HG03196 (cell line): ENCODE data around the gene SNX3.

Experiments used
- ATAC-seq: cut with Tn5 transposase; IDR thresholded peaks from one replicate; pipeline ENCODE4 v1.9.1; 2021; ENCODE audit not compliant: unreplicated experiment

SNX3 gene

DNA sequence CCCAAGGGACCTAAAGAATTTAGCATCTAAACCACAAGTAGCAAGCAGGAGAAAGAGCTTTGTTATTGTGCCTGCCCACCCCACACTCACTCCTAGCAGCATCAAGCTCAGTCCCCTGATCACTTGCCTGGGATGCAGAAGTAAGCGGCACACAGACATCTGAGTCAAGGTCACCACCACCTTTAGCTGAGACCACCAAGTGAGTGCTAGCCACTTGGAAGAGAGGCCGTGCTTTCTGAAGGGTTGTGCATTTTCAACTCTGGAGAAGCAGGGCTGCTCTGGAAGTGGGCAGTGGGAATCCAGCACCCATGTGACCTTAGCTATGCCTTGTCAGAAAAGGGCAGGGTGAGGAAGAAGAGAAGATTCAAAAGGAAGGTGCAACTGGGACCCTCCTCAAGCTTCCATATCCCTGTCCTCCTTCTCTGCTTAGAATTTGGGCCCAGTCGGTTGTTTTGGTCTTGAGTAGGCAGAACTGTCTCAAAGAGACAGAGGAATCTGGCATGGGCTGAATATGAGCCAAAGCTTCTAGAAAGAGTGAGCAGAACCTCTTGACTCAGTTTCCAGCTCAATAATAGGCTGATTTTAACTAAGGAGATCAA is 88.8 kb downstream of the SNX3 start:
- no peak for ATAC-seq

DNA sequence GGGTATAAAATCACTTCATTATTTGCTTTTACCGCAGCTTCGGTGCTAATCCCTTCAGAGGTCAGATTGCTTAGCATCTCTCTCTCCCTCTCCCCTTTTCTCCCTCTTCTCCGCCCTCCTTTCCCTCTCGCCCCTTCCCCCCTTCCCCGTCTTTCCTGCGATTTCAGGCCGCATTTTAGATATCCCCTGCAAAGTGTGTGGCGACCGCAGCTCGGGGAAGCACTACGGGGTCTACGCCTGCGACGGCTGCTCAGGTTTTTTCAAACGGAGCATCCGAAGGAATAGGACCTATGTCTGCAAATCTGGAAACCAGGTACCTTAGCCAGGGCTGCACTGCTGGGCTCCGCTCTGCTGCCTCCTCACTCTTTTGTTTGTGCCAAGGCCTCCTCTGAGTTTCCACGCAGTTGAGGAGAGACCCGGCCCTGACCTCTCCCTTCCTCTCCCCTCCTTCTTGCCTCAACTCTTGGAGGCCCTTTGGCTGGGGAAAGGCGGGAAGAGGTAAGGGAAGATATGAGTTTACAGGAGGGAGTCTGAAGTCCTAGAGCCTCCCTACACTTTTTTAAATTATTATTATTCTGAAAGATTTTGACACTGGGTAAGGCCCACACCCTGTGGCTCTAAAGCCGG is 89.4 kb downstream of the SNX3 start:
- ATAC-seq, result no peak

DNA sequence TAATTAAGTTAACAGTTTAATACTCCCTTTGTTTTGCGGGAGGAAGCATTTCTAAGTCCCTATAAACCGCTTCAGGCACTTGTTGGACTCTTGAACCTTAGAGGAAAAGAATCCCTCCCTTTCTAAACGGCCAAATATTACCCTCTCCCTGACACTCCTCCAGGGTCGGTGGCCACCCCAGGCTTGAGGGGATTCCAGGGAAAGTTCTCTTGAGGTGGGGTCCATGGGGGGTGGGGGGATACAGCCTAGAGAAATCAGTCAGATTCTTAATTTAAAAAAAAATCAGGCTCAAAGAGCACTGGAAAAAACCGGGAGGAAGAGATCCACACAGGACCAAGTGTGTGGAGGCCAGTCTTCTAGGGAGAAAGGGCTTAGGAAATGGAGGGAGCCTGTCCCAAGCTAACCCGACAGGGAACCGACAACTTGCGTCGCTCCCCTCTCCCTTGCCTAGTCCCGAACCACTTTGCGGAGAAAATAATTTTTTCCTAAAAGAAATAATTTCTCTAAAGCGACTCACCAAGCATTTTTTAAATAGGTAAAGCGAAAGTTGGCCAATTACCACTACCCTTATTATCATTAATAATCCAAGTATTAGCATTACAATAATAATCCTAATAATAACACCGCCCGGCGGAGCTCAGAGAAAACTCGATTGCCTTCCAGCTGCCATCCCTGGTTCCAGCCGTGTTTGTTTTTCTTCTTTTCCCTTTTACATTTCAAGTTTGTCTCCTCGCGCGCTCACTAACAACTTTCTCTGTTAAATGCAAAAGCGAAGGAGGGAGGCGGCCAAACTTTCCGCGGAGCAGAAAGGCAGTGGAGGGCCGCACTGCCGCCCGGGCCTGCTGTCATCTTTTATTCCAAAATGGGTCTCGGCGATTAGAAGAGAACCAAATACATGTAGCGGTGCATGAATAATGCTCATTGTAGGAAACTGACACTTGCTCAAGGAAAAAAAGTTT is 90.2 kb downstream of the SNX3 start:
- no peak for ATAC-seq

DNA sequence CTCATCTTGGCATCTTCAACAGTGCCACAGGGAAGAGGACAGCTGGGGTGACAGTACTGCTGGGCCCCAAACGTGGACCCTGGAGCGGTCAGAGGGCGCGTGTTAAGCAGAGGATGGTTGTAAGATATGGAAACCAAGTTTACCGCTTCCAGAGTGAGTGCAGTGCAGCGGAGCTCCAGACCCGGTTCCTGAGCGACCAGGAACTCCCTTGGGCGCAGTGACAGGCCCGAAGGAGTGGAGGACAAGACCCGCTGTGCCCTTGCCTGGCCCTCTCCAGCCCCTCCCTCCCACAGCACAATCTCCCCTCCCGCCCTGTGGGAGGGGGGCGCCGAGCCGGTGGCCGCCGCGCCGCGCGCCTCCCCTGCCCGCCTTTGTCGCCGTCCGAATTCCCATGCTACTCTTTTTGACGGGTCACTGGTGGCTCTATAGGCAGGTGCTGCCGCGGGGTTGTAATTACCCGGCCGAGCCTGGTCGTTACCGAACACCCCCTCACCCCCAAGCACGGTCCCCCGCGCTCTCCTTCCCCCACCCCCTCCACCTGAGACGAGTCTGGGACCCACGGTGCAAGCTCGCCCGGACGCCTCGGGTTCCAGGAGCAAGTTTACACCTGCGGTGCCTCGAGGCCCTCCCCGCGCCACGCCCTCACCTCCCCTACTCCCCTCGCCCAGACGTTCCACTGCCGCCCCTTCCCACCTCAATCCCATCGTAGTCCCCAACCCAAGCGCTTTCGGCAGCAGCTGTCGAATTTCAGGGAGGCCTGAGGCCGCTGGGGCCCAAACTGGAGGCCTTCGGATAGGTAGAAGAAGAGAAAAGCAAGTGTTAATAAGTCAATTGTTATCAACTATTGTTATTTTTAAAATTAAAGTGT is 91.1 kb downstream of the SNX3 start:
- ATAC-seq, result no peak

DNA sequence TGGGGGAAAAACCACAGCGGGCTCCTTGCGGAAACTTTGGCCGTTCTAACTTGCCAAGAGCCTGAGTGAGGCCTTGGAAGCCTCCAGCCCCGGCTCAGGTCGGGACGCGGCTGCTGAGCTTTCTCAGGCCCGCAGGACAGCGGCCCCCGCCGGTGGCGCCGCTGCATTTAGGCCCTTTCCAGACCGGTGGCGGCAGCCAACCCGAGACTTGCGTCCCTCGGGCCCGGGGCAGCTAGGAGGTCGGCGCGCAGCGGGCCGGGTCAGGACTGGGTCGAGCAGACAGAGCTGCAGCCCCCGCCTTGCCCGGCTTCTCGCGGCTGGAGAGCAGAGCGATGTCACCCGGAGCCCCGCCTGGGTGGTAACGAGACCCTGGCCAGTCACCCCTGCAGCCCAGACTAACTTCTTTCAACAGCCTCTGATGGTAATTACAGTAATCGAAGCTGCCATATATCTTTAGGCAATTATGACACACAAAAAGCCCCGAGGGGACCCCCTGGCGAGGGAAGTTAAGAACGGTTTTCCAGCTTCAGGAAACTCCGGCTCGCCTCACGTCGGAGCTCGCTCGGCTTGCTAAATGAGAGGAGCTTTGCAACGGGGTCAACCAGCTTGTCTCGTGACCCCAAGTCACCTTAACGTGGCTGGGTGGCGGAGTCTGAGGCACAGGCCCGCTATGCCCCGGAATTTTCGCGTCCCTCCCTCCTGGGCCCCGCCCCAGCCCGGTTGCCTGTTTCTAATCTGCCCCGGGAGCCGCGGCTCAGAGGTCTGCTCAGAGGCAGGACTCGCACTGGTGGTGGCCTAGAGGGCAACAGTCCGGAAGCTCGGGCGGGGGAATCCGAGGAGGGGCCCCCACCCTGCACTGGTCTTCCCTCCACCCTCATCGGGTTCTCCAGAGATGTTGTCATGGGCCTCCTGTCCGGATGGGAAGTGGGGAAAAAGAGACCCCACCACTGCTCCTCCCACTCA is 92.1 kb downstream of the SNX3 start:
- no peak for ATAC-seq

DNA sequence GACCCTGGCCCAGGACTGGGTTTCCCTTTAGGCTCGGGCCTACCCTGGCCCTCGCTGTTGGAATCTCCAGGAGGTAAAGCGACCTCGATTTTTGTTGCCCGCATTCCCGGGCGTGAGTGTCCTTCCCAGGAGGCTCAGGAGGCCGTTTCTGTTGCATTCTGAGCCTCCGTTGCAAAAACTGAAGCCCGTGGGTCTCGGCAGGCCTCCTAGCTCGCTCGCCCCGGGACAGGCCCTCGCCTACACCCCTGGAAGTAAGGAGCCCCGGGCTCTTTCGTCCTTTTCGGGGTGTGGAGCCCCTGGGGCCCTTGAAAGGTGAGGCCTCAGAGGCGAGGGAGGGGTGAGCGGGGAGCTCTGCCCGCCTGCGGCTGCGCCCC is 92.8 kb downstream of the SNX3 start:
- no peak for ATAC-seq

DNA sequence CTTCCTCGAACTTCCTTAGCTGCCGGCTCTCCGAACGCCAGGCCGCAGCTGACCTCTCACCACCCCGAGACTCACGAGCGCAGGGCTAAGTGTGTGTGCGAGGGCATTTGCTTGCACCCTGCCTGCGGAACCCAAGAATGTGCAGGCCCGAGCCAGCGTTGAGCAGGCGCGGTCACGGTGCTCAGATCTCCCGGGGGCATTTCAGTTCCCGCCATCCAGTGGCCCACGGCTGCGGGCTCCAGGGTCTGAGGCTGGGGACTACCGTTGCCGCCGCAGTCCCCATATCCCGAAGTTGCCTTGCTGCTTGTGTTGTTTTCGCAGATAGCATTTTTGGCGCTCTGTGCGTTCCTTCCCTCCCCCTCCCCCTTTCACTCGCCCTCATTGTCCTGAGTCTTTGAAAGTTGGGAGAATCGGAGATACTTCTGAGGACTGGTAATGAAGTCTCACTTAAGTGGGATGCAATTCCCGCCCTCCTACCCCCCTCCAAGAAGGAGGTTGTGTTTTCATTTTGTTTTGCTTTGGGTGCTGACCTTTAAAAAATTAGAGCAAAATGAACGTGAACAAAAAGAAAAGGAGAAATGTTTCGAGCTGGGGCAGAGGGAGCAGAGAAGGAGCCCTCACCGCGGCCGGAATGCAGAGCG is 93.3 kb downstream of the SNX3 start:
- no peak for ATAC-seq

DNA sequence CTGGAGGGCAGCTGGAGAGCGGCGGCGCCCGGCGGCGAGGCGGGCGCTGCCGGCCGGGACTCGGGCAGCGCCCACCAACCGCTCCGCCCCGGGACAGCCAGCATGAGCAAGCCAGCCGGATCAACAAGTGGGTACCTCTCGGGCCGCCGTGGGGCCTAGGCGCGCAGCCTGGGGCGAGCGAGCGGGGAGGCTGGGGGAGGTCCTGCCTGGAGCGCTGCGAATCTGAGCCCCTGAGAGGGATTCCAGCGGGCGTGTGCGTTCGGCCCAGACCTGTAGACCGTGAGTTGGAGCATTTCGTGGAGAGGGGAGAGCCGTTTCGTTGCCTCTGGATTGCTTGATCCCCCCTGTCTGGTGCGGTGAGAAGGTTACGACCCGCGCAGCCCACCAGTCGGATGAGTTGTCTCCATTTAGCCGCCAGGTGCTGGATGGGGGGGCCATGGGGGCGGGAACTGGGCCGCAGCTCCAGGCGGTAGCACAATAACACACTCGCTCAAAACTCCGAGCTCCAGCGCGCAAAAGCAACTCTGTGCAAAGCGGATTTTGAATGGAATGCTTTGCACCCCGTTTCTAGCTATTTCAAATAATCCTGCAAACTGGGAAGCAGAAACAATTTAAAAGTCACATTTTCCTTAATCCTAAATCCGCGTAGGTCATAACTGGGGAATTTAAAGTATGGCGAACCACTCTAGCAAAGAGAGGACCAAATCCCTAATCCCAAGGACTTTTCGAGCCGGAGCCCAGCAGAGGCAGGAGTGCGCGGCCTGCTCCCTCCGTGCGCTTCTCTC is 94.0 kb downstream of the SNX3 start:
- no peak for ATAC-seq

DNA sequence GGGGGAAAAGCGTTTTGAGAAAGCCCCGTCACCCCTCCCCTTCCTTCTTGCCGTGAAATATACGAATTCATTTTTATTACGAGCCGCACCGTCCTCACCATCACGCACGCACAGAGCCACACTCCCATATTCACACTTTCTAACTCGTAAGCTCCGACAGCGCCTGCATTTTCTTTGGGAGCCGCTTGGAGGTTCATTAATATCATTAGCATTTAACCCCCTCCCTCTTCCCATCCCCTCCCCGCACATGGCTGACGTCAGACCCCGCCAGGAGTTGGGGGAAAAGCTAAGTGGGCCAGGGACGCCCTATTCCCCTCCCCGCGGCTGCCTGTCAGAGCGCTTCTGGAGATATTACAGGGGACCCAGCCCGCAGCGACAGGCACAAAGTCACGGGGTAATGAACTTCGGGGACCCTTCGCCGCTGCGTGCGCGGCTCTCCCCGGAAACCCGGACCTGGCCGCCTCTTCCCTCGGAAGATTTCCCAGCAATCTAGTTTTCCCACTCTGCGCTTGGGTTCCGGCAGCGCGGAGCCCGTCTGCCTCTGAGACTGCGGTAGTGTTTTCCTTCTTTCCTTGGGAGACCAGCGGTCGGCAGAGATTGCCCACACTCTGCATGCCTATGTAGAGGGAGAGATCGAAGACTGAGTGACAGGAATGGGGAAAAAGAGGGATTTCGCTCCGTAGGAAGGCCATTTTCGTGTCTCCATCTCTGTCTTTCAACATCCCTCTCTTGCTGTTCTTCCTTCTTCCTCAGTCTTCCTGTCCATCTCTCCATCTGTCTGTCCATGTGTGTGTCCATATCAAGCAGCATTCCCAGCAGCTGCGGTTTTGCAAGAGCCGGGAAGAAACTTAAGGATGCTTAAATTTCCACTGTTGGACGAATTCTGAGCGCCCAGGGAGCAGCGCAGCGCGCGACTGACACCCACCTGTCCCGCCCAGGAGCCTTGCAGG is 94.9 kb downstream of the SNX3 start, which contains the start of gene NR2E1:
NR2E1 (plus strand) TSS at position 309 of the 950 bp plus-strand sequence. CDS start 744 bp downstream, outside the sequence.
- no peak for ATAC-seq

DNA sequence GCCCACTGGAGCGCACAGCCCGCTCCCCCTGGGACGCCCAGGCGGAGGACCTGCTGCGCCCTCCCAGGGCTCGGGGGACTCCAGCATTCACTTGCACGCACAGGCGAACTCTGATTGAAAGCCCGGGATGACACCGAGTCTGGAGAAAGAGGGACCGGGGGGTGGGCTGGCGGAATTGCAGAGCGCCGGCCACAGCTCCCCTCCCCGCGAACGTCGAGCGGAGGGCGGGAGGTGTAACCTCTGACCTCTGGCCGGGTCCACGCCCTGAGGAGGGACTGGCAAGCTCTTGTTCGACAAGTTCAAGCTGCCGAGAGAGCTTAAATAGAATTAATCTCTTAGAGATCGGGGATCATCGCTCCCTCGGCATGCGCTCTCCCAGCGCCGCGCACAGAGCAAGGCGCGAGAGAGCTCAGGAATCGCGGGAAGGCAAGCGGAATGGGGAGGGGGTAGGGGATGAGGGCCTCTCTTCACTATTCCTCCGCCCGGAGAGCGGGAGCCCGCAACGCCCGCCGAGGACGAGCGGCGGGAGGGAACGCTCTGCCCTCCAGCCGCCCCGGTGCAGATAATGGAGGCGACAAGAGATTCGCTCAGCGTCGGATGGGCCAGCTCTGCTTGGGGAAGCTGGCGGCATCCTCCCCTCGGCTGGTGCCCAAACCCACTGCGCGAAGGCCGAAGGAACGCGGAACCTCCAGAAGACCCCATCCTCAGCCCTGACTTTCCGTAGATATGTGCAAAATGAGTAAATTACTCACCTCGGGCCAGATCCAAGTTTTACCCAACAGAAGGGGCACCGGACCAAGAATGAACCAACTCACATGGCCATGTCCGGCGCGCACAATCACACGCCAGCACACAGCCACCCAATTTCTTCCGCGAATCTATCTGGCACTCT is 95.8 kb downstream of the SNX3 start:
- ATAC-seq, result no peak

DNA sequence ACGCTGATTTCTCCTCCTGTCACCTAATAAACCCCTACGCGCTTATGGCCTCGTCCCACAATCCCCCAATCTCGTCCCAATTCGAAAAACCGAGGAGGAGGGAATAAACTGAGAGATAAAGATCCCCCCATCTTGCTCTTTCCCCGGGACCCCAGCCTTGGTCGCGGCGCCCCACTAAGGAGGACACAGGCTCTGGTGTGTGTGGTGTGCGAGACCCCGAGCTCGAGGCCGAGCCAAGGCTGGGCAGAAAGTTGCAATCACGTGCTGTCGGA is 96.4 kb downstream of the SNX3 start:
- ATAC-seq, result no peak

DNA sequence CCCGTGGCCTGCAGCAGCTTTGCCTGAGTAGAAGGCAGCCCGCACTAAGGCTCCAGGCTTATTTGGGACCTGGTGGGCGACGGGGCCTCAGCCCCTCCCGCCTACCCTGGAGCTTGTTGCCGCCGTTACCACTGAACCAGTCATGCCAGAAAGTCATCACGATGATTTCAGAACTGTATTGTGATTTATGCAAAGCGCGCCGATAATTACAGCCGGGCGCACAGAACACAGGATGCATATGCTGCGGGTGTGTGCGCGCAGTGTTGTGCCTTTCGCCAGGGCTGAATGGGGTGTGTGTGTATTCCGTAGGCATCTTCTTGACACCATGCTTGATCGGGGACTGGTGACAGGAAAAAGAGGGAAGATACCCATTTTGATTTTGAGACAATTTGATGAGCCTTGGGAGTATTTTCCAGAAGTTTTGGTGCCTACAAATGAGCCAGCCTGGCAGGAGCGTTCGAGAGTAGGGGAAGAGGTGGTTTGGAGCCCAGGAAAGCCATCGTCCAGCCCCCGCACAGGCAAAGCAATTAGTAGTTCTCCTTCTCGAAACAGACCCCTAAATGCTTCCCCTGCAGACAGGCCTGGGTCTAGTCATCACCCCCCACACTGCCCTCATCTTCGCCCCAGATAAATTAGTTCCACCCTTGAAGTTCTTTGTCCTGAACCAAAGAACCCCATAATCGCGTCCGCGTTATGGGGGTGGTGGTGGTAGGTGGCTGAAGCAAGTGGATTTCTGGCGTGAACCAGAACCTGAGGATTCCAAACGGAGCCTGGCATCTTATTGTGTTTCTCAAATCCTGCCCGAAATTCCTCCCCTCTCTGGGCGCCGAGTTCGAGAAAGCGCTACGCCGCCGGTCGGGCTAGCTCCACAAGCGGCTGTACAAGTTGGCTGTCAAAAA is 96.9 kb downstream of the SNX3 start:
- no peak for ATAC-seq

DNA sequence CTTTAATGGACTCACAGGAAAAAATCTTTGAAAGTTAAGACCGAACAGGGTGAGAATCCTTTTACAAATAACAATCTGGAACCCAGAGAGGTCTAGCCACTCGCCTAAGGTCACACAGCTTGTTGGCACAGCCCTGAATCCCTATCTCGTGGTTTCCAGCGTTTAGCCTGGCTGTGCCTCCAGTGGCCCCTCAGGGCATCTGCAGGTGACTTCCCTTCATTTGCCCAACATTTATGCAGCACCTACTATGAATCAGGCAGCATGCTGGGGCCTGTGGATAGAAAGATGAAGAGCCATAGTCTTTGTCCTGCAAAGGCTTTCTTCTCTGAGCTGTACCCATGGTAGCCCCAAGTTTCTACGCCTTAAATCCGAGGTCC is 97.6 kb downstream of the SNX3 start:
- no peak for ATAC-seq

DNA sequence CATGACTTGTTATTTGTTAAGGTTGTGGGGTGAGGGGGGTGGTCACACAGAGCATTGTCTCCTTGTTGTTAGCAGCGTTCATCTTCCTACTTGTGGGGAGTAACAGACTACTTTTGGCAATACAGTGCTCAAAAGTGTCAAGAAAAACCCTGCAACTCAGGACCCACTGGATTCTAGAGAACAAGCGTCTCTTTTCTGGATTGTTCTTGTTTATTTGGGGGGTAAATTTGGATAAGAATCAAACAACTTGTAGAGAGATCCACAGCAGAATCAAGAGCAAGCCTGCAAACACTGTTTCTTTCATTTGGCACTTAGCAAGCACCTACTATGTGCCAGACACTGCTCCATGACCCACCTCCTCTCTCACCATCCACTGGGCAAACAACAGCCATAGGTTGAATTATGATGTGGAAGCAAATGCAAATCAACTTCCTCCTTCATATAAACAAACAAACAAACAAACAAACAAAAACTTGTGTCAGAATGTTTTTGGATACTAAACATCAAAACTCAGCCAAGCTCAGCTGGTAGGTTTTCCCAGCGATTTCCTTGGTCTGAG is 99.0 kb downstream of the SNX3 start:
- ATAC-seq, result no peak
